PC-9 (cell line): Measurements from ENCODE around the gene HIKESHI. TPM values are rescaled to one million over a fixed set of nuclear protein-coding genes. Genes with fewer than 3 reads are reported as not detected.

Experiments
- BruUV-seq: library from RNA; stranded (reverse); fragments of 400-500 nt; replicated peaks from 2 replicates; lab custom pipeline; 2021; lab: Mats Ljungman, UMichigan
- CTCF ChIA-PET: fragments of 300-600 bp; sonication (Branson Sonifier 250); formaldehyde crosslinking; loops from one replicate; lab custom pipeline; 2022; ENCODE audit warnings: antibody characterized with exemption; lab: Charles Lee
- POLR2A ChIA-PET: fragments of 300-600 bp; sonication (Branson Sonifier 250); formaldehyde crosslinking; loops from one replicate; lab custom pipeline; 2022; ENCODE audit warnings: antibody characterized with exemption; ENCODE audit not compliant: unreplicated experiment; lab: Charles Lee
- DNase-seq, 2 experiments: peaks; one replicate each; pipeline versions ENCODE4 v3.0.0 to v3.0.0-alpha.2; 2015 to 2022; ENCODE audit warnings: mixed read lengths in 1 of 2
- H2AFZ ChIP-seq: fragments of 200-600 bp; sonication (generic); 2 replicates; pipeline ENCODE4 v1.8.1; 2017; ENCODE audit warnings: antibody characterized with exemption
- H3F3A ChIP-seq: fragments of 200-600 bp; sonication (generic); 2 replicates; pipeline ENCODE4 v1.8.1; 2017; ENCODE audit warnings: antibody characterized with exemption, mild to moderate bottlenecking, low read depth; ENCODE audit not compliant: insufficient read depth
- H3K27ac ChIP-seq: fragments of 200-600 bp; sonication (generic); 2 replicates; pipeline ENCODE4 v1.6.1; 2016; ENCODE audit warnings: mixed run types
- H3K27me3 ChIP-seq: fragments of 200-600 bp; sonication (generic); 2 replicates; pipeline ENCODE4 v1.6.1; 2016; ENCODE audit warnings: low read depth, mixed run types; ENCODE audit not compliant: insufficient read depth
- H3K36me3 ChIP-seq: fragments of 200-600 bp; sonication (generic); 2 replicates; pipeline ENCODE4 v1.6.1; 2016; ENCODE audit warnings: low read depth, mixed run types
- H3K4me1 ChIP-seq: fragments of 200-600 bp; sonication (generic); replicated peaks from 2 replicates; pipeline ENCODE4 v1.6.1; 2016; ENCODE audit warnings: mixed run types; ENCODE audit not compliant: insufficient read depth
- H3K4me2 ChIP-seq: fragments of 200-600 bp; sonication (generic); 2 replicates; pipeline ENCODE4 v1.6.1; 2017; ENCODE audit warnings: mixed run types
- H3K4me3 ChIP-seq: fragments of 200-600 bp; sonication (generic); 2 replicates; pipeline ENCODE4 v1.6.1; 2016; ENCODE audit warnings: mixed run types
- H3K79me2 ChIP-seq: fragments of 200-600 bp; sonication (generic); 2 replicates; pipeline ENCODE4 v1.6.1; 2017; ENCODE audit warnings: low read depth, mixed run types
- H3K9me2 ChIP-seq: fragments of 200-600 bp; sonication (generic); 2 replicates; pipeline ENCODE4 v1.8.1; 2017; ENCODE audit warnings: mild to moderate bottlenecking; ENCODE audit not compliant: insufficient read depth
- H3K9me3 ChIP-seq: fragments of 200-600 bp; sonication (generic); 2 replicates; pipeline ENCODE4 v1.8.1; 2016; ENCODE audit warnings: low read depth; ENCODE audit not compliant: insufficient read depth
- H4K20me1 ChIP-seq: fragments of 200-600 bp; sonication (generic); 2 replicates; pipeline ENCODE4 v1.8.1; 2017; ENCODE audit not compliant: insufficient read depth
- CTCF ChIP-seq: fragments of 200-600 bp; sonication (generic); conservative IDR thresholded peaks from 2 replicates; pipeline ENCODE4 v1.6.1; 2017; ENCODE audit warnings: mixed run types, antibody characterized with exemption, mild to moderate bottlenecking, moderate library complexity
- EZH2 ChIP-seq: fragments of 200-600 bp; sonication (generic); IDR thresholded peaks from 2 replicates; pipeline ENCODE4 v1.8.0; 2017; ENCODE audit warnings: antibody characterized with exemption, low read depth
- intact Hi-C: fragments of 100-400 bp; cut with micrococcal nuclease; formaldehyde crosslinking; loops from one replicate; pipeline ENCODE4 v1.10.0; 2022; ENCODE audit not compliant: unreplicated experiment
- total RNA-seq: library from RNA; stranded (reverse); gene quantifications from 2 replicates; pipeline ENCODE4 v1.2.3, GENCODE V29; 2021

Gene HIKESHI
- total RNA-seq, 1 experiment from 2014 or later = 42.0 TPM

- H3K4me1 ChIP-seq = no peaks in the 10 kb centered on the region
- TF ChIP-seq CTCF = no peak
- no peak for TF ChIP-seq EZH2
- H3K27ac ChIP-seq = no peak overlapping the region
- intact Hi-C loops = no loop called here
- no peaks in the 10 kb centered on the region for H3K27me3 ChIP-seq
- no peaks in the 10 kb centered on the region for H3K36me3 ChIP-seq
- H3K79me2 ChIP-seq = no peaks in the 10 kb centered on the region
- no TSS peak for BruUV-seq
- H3K4me2 ChIP-seq = no peak overlapping the region
- POLR2A ChIA-PET = no interaction called here
- peak in 1 of 2 experiments; percentile 42 for DNase-seq
- H3K4me3 ChIP-seq = no peak overlapping the region
- H3K9me2 ChIP-seq = no peaks in the 10 kb centered on the region
- no peaks in the 10 kb centered on the region for H3F3A ChIP-seq
- CTCF ChIA-PET = interaction anchor here (0.6 kb wide), 1 partner anchor 1975 kb away, joined by 8 read pairs; no protein-coding TSS in a partner anchor
- no peaks in the 10 kb centered on the region for H4K20me1 ChIP-seq
- peaks cover 4% of the 10 kb centered on the region; the same call in 1 of the 2 replicates for H3K9me3 ChIP-seq
- H2AFZ ChIP-seq = no peak overlapping the region
These were observed 56.7 kb downstream of the HIKESHI start for GRCh38 chr11:86358720-86359119.

GRCh38 chr11:86360775-86361395, 58.8 kb downstream of the HIKESHI start:
- Histone ChIP-seq H3K79me2 (no peaks in the 10 kb centered on the region), H3K4me2 (no peak overlapping the region), H3K27ac (no peak overlapping the region), H4K20me1 (no peaks in the 10 kb centered on the region), H3K36me3 (no peaks in the 10 kb centered on the region), H3K9me2 (no peaks in the 10 kb centered on the region), H2AFZ (no peak overlapping the region), H3F3A (no peaks in the 10 kb centered on the region), H3K4me1 (no peaks in the 10 kb centered on the region), H3K27me3 (no peaks in the 10 kb centered on the region), H3K9me3 (peaks cover 4% of the 10 kb centered on the region; the same call in 1 of the 2 replicates), H3K4me3 (no peak overlapping the region)
- intact Hi-C loops = loop anchor here (1.0 to 10.0 kb wide), 5 partner anchors 96 to 934 kb away; no protein-coding TSS in a partner anchor
- ChIA-PET POLR2A (interaction anchor here (0.6 kb wide), 2 partner anchors 110 to 594 kb away, joined by 4 to 21 read pairs; partner anchors contain the start of gene FZD4), CTCF (interaction anchor here (0.7 to 0.8 kb wide), 3 partner anchors 190 to 639 kb away, joined by 3 to 5 read pairs (median 4); no protein-coding TSS in a partner anchor)
- DNase-seq = peak in 1 of 2 experiments; percentile 65
- TF ChIP-seq EZH2 = no peak
- peak; percentile 77 for TF ChIP-seq CTCF
- no TSS peak for BruUV-seq

DNA sequence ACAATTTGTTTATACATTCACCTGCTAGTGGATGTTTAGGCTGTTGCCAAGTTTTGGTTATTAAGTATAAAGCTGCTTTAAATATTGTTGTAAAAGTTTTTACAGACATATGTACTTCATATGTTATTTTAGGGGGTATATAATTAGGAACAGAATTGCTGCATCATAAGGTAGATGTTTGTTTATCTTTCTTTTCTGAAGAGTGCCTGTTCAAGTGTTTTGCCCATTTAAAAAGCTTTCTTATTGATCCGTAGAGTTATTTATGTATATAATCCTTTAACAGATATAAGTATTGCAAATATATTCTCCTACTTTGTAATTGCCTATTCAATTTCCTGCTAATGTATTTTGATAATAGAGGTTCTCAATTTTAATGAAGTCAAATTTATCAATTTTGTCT, 61.4 kb downstream of the HIKESHI start:
- CTCF ChIA-PET = no interaction called here

More for the DNA sequence above, 61.4 kb downstream of the HIKESHI start:
- Histone ChIP-seq H3K9me3 (peaks cover 4% of the 10 kb centered on the region; the same call in 1 of the 2 replicates), H3K9me2 (no peaks in the 10 kb centered on the region), H2AFZ (no peak overlapping the region), H3K4me3 (no peak overlapping the region), H3K4me2 (no peak overlapping the region), H3K27ac (no peak overlapping the region), H3F3A (no peaks in the 10 kb centered on the region), H3K36me3 (no peaks in the 10 kb centered on the region), H3K79me2 (no peaks in the 10 kb centered on the region), H3K27me3 (no peaks in the 10 kb centered on the region), H3K4me1 (no peaks in the 10 kb centered on the region), H4K20me1 (no peaks in the 10 kb centered on the region)
- no peak for DNase-seq
- intact Hi-C loops = loop anchor here (5.0 to 10.0 kb wide), 3 partner anchors 94 to 931 kb away; no protein-coding TSS in a partner anchor
- BruUV-seq = no TSS peak
- POLR2A ChIA-PET = no interaction called here
- TF ChIP-seq EZH2 = no peak
- TF ChIP-seq CTCF = no peak
